Neural cell (in vitro differentiated cells): ENCODE data around the gene PROSER2. TPM values are rescaled to one million over a fixed set of nuclear protein-coding genes. Genes with fewer than 3 reads are reported as not detected.

Source experiments
- H2AFZ ChIP-seq: fragments of 200-600, 300-800 bp; sonication (generic), shearing (Covaris generic); 2 replicates; pipeline ENCODE4 v1.6.0; 2014; ENCODE audit warnings: low read depth, mild to moderate bottlenecking, antibody characterized with exemption, low read length, moderate library complexity
- H3F3A ChIP-seq: fragments of 200-600 bp; shearing (Covaris generic); 2 replicates; pipeline ENCODE4 v1.6.1; 2016; ENCODE audit warnings: mild to moderate bottlenecking, moderate library complexity, mixed read lengths, antibody characterized with exemption, low read length; ENCODE audit not compliant: insufficient read depth, poor library complexity, severe bottlenecking
- H3K27ac ChIP-seq: fragments of 200-600, 300-800 bp; sonication (generic), shearing (Covaris generic); 2 replicates; pipeline ENCODE4 v1.5.1; 2014; ENCODE audit warnings: mild to moderate bottlenecking, low read length, moderate library complexity
- H3K27me3 ChIP-seq: fragments of 300-800, 200-600 bp; sonication (generic), shearing (Covaris generic); 2 replicates; pipeline ENCODE4 v1.6.0; 2014; ENCODE audit warnings: mild to moderate bottlenecking, low read depth, low read length, moderate library complexity; ENCODE audit not compliant: insufficient read depth
- H3K36me3 ChIP-seq: fragments of 300-800, 200-600 bp; sonication (generic), shearing (Covaris generic); 2 replicates; pipeline ENCODE4 v1.5.1; 2014; ENCODE audit warnings: mild to moderate bottlenecking, antibody characterized with exemption, low read length, moderate library complexity; ENCODE audit not compliant: insufficient read depth
- H3K4me2 ChIP-seq: fragments of 300-800, 200-600 bp; sonication (generic), shearing (Covaris generic); 2 replicates; pipeline ENCODE4 v1.6.0; 2014; ENCODE audit warnings: mild to moderate bottlenecking, low read length
- H3K4me3 ChIP-seq: fragments of 300-800, 200-600 bp; sonication (generic), shearing (Covaris generic); 2 replicates; pipeline ENCODE4 v1.5.1; 2014; ENCODE audit warnings: mild to moderate bottlenecking, low read length, moderate library complexity
- H3K79me2 ChIP-seq: fragments of 200-600 bp; shearing (Covaris generic); replicated peaks from 2 replicates; pipeline ENCODE4 v1.6.0; 2014; ENCODE audit warnings: mild to moderate bottlenecking, low read length, moderate library complexity; ENCODE audit not compliant: insufficient read depth
- H3K9ac ChIP-seq: fragments of 300-800, 200-600 bp; sonication (generic), shearing (Covaris generic); 2 replicates; pipeline ENCODE4 v1.6.1; 2016; ENCODE audit warnings: mild to moderate bottlenecking, low read length, mixed read lengths
- H3K9me2 ChIP-seq: fragments of 200-600 bp; shearing (Covaris generic); 2 replicates; pipeline ENCODE4 v1.6.1; 2016; ENCODE audit warnings: mild to moderate bottlenecking, low read length, mixed read lengths; ENCODE audit not compliant: insufficient read depth
- H3K9me3 ChIP-seq: fragments of 200-600, 300-800 bp; sonication (generic), shearing (Covaris generic); 2 replicates; pipeline ENCODE4 v1.6.1; 2016; ENCODE audit warnings: mild to moderate bottlenecking, mixed run types, low read length, moderate library complexity, mixed read lengths
- H4K20me1 ChIP-seq: fragments of 200-600 bp; shearing (Covaris generic); 2 replicates; pipeline ENCODE4 v1.6.1; 2016; ENCODE audit warnings: mild to moderate bottlenecking, mixed run types; ENCODE audit not compliant: insufficient read depth
- EP300 ChIP-seq: fragments of 450-650 bp; conservative IDR thresholded peaks from 2 replicates; pipeline ENCODE4 v1.6.1; 2014; ENCODE audit warnings: antibody characterized with exemption, mild to moderate bottlenecking, moderate library complexity; ENCODE audit not compliant: poor library complexity, severe bottlenecking
- EZH2 ChIP-seq: fragments of 200-600, 300-800 bp; shearing (Covaris generic), sonication (generic); IDR thresholded peaks from 2 replicates; pipeline ENCODE4 v1.6.1; 2014; ENCODE audit warnings: antibody characterized with exemption, low read length, borderline replicate concordance, mild to moderate bottlenecking; ENCODE audit not compliant: insufficient read depth, poor library complexity, severe bottlenecking
- MXI1 ChIP-seq: fragments of 450-650 bp; conservative IDR thresholded peaks from 2 replicates; pipeline ENCODE4 v1.6.1; 2014; ENCODE audit warnings: antibody characterized with exemption, mild to moderate bottlenecking; ENCODE audit not compliant: poor library complexity, severe bottlenecking
- POLR2AphosphoS5 ChIP-seq: IDR thresholded peaks from 2 replicates; pipeline ENCODE4 v1.6.1; 2012
- RAD21 ChIP-seq: fragments of 450-650 bp; conservative IDR thresholded peaks from 2 replicates; pipeline ENCODE4 v1.6.1; 2014; ENCODE audit warnings: antibody characterized with exemption, mild to moderate bottlenecking, moderate library complexity
- SMC3 ChIP-seq: fragments of 450-650 bp; conservative IDR thresholded peaks from 2 replicates; pipeline ENCODE4 v1.6.1; 2014; ENCODE audit warnings: antibody characterized with exemption, mild to moderate bottlenecking, moderate library complexity; ENCODE audit not compliant: poor library complexity
- TAF1 ChIP-seq: IDR thresholded peaks from 2 replicates; pipeline ENCODE4 v1.6.1; 2012; ENCODE audit warnings: low read depth
- polyA plus RNA-seq: library from polyadenylated mRNA; depleted of rRNA; stranded (reverse); fragments of >200 nt; gene quantifications from 2 replicates; pipeline ENCODE4 v1.2.3, GENCODE V29; 2014
- TF ChIP-seq, protein P1 (sequence below): IDR thresholded peaks from 2 replicates; pipeline ENCODE4 v1.6.1; 2012; ENCODE audit warnings: borderline replicate concordance
- TF ChIP-seq, protein P2 (sequence below): fragments of 450-650 bp; IDR thresholded peaks from 2 replicates; pipeline ENCODE4 v1.5.1; 2014; ENCODE audit warnings: antibody characterized with exemption, mild to moderate bottlenecking, moderate library complexity; ENCODE audit not compliant: poor library complexity, severe bottlenecking

Gene PROSER2
- polyA plus RNA-seq, 1 donor from 2014 or later: 1.1 TPM

DNA sequence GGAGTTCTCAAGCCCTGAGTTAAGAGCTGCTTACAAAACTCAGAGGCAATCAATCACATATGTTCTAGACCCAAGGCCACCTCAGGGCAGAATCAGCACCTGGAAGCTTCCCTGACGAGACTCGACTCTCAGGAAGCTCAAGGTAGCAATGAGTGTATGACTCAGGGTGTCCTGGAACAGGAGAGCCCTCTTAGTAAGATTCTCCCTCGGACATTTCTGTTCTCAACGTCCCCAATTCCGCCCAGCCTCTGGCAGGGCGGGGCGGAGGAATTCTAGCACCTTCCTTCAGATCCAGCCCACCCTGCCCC, 39.6 kb upstream of the PROSER2 start:
- no peak overlapping the region for H3K9ac ChIP-seq
- no peak overlapping the region for H3K27ac ChIP-seq
- H3K4me3 ChIP-seq: no peak overlapping the region
- no peaks in the 10 kb centered on the region for H3F3A ChIP-seq
- H3K4me2 ChIP-seq: no peak overlapping the region
- no peaks in the 10 kb centered on the region for H3K9me3 ChIP-seq
- no peaks in the 10 kb centered on the region for H3K79me2 ChIP-seq
- no peaks in the 10 kb centered on the region for H4K20me1 ChIP-seq
- no peaks in the 10 kb centered on the region for H3K36me3 ChIP-seq
- no peak overlapping the region for H2AFZ ChIP-seq
- H3K27me3 ChIP-seq: no peaks in the 10 kb centered on the region
- no peaks in the 10 kb centered on the region for H3K9me2 ChIP-seq
- TF ChIP-seq SMC3 (no peak), RAD21 (no peak), EP300 (no peak), EZH2 (no peak)

DNA sequence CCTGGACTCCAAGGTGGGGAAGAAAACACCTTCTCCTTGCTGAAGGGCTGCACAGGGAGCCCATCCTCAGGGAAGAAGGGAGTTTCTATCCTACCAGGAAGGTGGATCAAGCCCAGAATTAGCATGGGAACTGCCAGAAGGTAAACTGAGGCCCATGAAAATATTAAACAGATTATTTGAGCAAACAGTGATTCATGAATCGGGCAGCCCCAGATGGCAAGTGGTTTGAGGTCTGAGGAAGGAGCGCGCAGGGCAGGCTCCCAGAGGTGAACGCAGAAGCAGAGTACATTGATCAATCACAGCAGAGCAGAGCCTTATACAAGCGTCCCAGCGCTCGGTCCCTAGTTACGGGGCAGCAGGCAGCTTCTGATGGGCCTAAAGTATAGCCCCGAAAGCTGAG, 35.8 kb upstream of the PROSER2 start:
- Histone ChIP-seq H3K4me3 (no peak overlapping the region), H3K9me3 (no peaks in the 10 kb centered on the region), H3K9me2 (no peaks in the 10 kb centered on the region), H3K9ac (no peak overlapping the region), H3K4me2 (no peak overlapping the region), H4K20me1 (no peaks in the 10 kb centered on the region), H3F3A (no peaks in the 10 kb centered on the region), H2AFZ (no peak overlapping the region), H3K36me3 (no peaks in the 10 kb centered on the region), H3K79me2 (no peaks in the 10 kb centered on the region), H3K27ac (no peak overlapping the region), H3K27me3 (no peaks in the 10 kb centered on the region)
- TF ChIP-seq MXI1: no peak
- no peak for TF ChIP-seq EZH2
- no peak for TF ChIP-seq TAF1
- no peak for TF ChIP-seq EP300
- no peak for TF ChIP-seq RAD21
- TF ChIP-seq, protein P1, sequence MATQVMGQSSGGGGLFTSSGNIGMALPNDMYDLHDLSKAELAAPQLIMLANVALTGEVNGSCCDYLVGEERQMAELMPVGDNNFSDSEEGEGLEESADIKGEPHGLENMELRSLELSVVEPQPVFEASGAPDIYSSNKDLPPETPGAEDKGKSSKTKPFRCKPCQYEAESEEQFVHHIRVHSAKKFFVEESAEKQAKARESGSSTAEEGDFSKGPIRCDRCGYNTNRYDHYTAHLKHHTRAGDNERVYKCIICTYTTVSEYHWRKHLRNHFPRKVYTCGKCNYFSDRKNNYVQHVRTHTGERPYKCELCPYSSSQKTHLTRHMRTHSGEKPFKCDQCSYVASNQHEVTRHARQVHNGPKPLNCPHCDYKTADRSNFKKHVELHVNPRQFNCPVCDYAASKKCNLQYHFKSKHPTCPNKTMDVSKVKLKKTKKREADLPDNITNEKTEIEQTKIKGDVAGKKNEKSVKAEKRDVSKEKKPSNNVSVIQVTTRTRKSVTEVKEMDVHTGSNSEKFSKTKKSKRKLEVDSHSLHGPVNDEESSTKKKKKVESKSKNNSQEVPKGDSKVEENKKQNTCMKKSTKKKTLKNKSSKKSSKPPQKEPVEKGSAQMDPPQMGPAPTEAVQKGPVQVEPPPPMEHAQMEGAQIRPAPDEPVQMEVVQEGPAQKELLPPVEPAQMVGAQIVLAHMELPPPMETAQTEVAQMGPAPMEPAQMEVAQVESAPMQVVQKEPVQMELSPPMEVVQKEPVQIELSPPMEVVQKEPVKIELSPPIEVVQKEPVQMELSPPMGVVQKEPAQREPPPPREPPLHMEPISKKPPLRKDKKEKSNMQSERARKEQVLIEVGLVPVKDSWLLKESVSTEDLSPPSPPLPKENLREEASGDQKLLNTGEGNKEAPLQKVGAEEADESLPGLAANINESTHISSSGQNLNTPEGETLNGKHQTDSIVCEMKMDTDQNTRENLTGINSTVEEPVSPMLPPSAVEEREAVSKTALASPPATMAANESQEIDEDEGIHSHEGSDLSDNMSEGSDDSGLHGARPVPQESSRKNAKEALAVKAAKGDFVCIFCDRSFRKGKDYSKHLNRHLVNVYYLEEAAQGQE: no peak
- no peak for TF ChIP-seq SMC3
- TF ChIP-seq, protein P2, sequence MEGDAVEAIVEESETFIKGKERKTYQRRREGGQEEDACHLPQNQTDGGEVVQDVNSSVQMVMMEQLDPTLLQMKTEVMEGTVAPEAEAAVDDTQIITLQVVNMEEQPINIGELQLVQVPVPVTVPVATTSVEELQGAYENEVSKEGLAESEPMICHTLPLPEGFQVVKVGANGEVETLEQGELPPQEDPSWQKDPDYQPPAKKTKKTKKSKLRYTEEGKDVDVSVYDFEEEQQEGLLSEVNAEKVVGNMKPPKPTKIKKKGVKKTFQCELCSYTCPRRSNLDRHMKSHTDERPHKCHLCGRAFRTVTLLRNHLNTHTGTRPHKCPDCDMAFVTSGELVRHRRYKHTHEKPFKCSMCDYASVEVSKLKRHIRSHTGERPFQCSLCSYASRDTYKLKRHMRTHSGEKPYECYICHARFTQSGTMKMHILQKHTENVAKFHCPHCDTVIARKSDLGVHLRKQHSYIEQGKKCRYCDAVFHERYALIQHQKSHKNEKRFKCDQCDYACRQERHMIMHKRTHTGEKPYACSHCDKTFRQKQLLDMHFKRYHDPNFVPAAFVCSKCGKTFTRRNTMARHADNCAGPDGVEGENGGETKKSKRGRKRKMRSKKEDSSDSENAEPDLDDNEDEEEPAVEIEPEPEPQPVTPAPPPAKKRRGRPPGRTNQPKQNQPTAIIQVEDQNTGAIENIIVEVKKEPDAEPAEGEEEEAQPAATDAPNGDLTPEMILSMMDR: no peak
- TF ChIP-seq POLR2AphosphoS5: no peak

DNA sequence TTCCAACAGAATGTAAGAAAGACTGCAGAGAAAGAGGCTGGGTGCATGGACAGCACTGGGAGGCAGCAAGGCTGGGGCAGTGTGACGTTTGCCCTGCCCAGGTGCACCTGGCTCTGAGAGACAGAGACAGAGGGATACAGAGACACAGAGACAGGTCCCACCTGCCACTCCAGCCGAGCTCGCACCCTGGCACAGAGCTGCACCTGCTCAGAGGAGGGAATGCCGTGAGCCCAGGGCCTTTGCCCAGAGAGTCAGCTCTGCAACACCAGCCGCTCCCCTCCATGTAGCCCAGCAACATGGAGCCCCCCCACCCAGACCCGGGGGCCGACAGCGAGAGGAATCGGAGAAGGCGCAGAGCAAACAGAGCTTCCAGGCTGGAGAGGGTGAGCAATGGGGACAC, 35.3 kb upstream of the PROSER2 start:
- H4K20me1 ChIP-seq: no peaks in the 10 kb centered on the region

More for the DNA sequence above, 35.3 kb upstream of the PROSER2 start:
- no peak overlapping the region for H2AFZ ChIP-seq
- H3K27me3 ChIP-seq: no peaks in the 10 kb centered on the region
- no peak overlapping the region for H3K27ac ChIP-seq
- H3F3A ChIP-seq: no peaks in the 10 kb centered on the region
- no peaks in the 10 kb centered on the region for H3K36me3 ChIP-seq
- H3K9me2 ChIP-seq: no peaks in the 10 kb centered on the region
- H3K9me3 ChIP-seq: no peaks in the 10 kb centered on the region
- TF ChIP-seq TAF1: no peak
- TF ChIP-seq POLR2AphosphoS5: no peak
- TF ChIP-seq RAD21: no peak
- TF ChIP-seq, protein P1: no peak
- TF ChIP-seq SMC3: no peak
- TF ChIP-seq EZH2: no peak
- no peak for TF ChIP-seq EP300
- no peak for TF ChIP-seq MXI1
- TF ChIP-seq, protein P2: no peak
- H3K79me2 ChIP-seq: no peaks in the 10 kb centered on the region
- no peak overlapping the region for H3K4me3 ChIP-seq
- no peak overlapping the region for H3K9ac ChIP-seq
- no peak overlapping the region for H3K4me2 ChIP-seq
